Measurements from ENCODE around the gene CD96. TPM values are rescaled to one million over a fixed set of nuclear protein-coding genes. Genes with fewer than 3 reads are reported as not detected.

CD96 gene
- total and polyA plus RNA-seq, 12 donors = 0.22 to 5.6 (median 0.90) TPM; not detected in 1

DNA sequence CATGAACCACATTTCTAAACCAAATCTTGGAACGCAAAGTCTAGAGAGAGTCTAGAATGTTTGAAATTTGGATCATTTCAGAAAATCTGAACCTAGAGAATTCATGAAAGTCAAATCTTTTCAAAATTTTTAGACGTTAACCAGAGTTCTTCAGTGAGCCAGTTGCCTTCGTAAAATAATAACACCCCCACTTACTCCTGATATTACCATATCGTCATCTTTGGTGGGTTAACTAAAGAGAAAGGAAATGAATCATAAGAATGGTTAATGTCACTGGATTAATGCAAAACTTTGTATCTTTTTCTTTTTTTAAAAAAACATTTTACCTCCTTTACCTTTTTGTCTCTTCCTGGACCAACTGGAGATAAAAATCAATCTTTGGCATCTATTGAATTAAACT is 54.3 kb downstream of the CD96 start:
- no peak overlapping the region for H3K4me3 ChIP-seq
- no peaks in the 10 kb centered on the region for H3K27me3 ChIP-seq
- no peaks in the 10 kb centered on the region for H3K4me1 ChIP-seq (replicated peaks in 1 of 2)
- intact Hi-C loops (cut with DNase I) = no loop called here
- no peak for TF ChIP-seq POLR2A (IDR thresholded peaks at IDR 0.05)
- TF ChIP-seq, protein P1, sequence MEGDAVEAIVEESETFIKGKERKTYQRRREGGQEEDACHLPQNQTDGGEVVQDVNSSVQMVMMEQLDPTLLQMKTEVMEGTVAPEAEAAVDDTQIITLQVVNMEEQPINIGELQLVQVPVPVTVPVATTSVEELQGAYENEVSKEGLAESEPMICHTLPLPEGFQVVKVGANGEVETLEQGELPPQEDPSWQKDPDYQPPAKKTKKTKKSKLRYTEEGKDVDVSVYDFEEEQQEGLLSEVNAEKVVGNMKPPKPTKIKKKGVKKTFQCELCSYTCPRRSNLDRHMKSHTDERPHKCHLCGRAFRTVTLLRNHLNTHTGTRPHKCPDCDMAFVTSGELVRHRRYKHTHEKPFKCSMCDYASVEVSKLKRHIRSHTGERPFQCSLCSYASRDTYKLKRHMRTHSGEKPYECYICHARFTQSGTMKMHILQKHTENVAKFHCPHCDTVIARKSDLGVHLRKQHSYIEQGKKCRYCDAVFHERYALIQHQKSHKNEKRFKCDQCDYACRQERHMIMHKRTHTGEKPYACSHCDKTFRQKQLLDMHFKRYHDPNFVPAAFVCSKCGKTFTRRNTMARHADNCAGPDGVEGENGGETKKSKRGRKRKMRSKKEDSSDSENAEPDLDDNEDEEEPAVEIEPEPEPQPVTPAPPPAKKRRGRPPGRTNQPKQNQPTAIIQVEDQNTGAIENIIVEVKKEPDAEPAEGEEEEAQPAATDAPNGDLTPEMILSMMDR (IDR thresholded peaks at IDR 0.05) = no peak
- no peak overlapping the region for H3K27ac ChIP-seq
- WGBS, 4 donors = 71 to 90% (median 79%) methylated on average over 4 of the region's 4 CpGs
- DNase-seq = no peak
- no peaks in the 10 kb centered on the region for H3K9me3 ChIP-seq (replicated peaks in 1 of 3)
- H3K36me3 ChIP-seq (replicated peaks in 1 of 2) = no peaks in the 10 kb centered on the region

DNA sequence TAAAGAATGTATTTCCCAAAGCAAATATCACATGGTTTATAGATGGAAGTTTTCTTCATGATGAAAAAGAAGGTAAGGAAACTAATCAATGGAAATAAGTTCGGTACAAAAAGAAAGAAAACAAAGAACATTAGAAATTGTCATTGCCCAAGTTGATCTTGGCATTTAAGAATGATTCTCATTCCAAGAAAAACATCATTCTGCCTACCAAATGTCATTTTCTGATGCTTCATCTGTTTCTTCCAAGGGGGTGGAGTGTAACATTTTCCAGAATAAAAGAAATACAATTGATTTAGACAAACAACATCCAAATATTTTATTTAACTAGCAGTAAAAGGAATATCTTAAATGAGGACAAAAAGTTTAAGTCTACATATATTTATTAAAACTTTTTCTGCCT is 56.1 kb downstream of the CD96 start:
- WGBS, 4 donors = 20 to 42% (median 35%) methylated on average over 1 of the region's 1 CpG
- no peaks in the 10 kb centered on the region for H3K27me3 ChIP-seq
- no peak for DNase-seq
- intact Hi-C loops (cut with DNase I) = no loop called here
- TF ChIP-seq POLR2A (IDR thresholded peaks at IDR 0.05) = no peak
- TF ChIP-seq, protein P1 (IDR thresholded peaks at IDR 0.05) = no peak
- no peaks in the 10 kb centered on the region for H3K9me3 ChIP-seq (replicated peaks in 1 of 3)
- H3K27ac ChIP-seq = no peak overlapping the region
- no peak overlapping the region for H3K4me3 ChIP-seq
- no peaks in the 10 kb centered on the region for H3K4me1 ChIP-seq (replicated peaks in 1 of 2)
- no peaks in the 10 kb centered on the region for H3K36me3 ChIP-seq (replicated peaks in 1 of 2)

DNA sequence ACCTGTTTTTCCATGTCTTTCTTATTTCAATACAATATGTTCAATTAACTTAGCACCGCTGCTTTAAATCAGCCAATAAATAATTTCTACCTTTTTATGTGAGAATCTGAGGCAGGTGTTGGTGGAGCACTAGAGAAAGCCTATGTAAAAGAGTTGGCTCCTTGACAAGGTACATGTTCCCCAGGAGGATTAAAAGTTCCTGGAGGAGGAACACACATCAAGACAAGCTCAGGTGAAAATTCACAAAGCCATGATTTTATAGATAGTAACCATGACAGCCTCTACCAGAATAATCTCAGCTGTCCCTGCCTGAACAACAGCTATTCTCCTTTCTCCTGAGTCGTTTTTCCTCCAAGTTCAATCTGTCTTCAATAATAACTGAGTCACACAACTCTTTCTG is 56.6 kb downstream of the CD96 start:
- Histone ChIP-seq H3K36me3 (replicated peaks in 1 of 2) (no peaks in the 10 kb centered on the region), H3K4me3 (no peak overlapping the region), H3K27me3 (no peaks in the 10 kb centered on the region), H3K9me3 (replicated peaks in 1 of 3) (no peaks in the 10 kb centered on the region), H3K4me1 (replicated peaks in 1 of 2) (no peaks in the 10 kb centered on the region), H3K27ac (no peak overlapping the region)
- TF ChIP-seq, protein P1 (IDR thresholded peaks at IDR 0.05) = no peak
- no peak for TF ChIP-seq POLR2A (IDR thresholded peaks at IDR 0.05)
- 69 to 73% (median 72%) methylated on average over 2 of the region's 2 CpGs for WGBS, 4 donors
- intact Hi-C loops (cut with DNase I) = no loop called here
- no peak for DNase-seq

DNA sequence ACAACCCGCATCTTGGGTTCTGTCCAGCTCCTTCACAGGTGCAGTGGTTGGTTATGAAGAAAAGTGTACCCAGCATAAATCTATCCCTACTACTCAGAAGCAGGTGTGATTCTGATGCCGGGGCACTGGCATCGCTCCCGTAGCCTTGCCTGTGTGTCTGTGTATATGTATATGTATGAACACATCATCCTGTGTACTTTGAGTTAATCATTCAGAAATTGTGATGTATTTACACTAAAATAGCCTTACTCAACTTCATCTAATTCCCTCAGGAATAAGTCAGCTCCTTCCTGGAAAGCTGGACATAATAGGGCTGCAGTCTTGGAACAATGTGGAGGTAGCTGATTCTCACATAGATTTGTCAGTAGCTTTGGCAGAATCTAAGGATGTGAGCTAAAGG is 59.8 kb downstream of the CD96 start:
- WGBS, 4 donors = 86 to 88% (median 87%) methylated on average over 4 of the region's 4 CpGs
- intact Hi-C loops (cut with DNase I) = no loop called here

More for the DNA sequence above, 59.8 kb downstream of the CD96 start:
- Histone ChIP-seq H3K9me3 (replicated peaks in 1 of 3) (no peaks in the 10 kb centered on the region), H3K4me3 (no peak overlapping the region), H3K27ac (no peak overlapping the region), H3K4me1 (replicated peaks in 1 of 2) (no peaks in the 10 kb centered on the region), H3K36me3 (replicated peaks in 1 of 2) (no peaks in the 10 kb centered on the region), H3K27me3 (no peaks in the 10 kb centered on the region)
- TF ChIP-seq, protein P1 (IDR thresholded peaks at IDR 0.05) = no peak
- DNase-seq = no peak

All from adrenal gland (tissue), 12 donors.